A549 treated with Hydrocortisone at 1 μM for 4 hours (cell line): ENCODE measurements around the gene ARMH2. TPM values are rescaled to one million over a fixed set of nuclear protein-coding genes. Genes with fewer than 3 reads are reported as not detected.

ENCODE experiments used
- total RNA-seq: library from RNA; stranded (reverse); fragments of 200-300 nt; extraction: Qiagen RNA extraction; gene quantifications from 5 replicates; pipeline ENCODE4 v1.2.3, GENCODE V29; 2022

Gene ARMH2
- not detected in 5 replicates for total RNA-seq

DNA sequence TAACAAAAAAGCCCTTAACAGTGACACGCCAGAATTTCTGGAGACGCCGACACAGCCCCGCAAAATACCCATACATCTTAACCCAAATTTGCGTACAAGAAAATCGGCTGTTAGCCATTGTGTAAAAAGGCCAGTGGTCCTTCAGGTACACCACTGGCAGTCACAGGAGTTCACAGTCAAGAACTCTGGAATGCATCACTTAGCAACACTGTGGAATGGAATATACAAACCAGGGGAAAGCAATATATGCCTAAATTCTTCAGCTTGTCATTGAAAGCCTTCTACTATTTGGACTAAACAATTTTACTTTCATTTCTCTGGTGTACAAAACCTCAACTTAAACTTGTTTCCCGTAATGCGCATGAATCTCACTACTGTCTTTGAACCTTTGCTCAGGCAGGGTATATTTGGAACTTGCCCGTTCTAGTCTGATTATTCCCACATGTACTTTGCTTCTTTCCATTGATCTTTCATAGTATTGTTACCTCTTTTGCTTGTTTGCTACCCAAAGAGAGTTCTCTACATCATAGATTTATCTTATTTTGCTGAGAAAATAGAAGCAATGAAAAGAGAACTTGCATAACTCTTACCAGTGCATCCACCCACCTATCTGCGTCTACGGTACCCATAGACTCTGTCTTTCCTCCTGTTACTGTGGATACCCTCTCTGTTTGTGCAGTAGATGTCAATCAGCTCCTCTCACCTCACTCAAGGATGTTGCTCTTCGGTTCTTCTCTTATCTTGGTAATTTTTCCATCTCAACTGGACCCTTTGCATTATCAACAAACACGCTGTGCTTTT lies at the start of gene ARMH2:
Gene ARMH2, minus strand, starts transcription at position 178 of the 801 bp plus-strand sequence. Its CDS starts 60 bp downstream, at position 118.

GRCh38 chr6:24774696-24775519 lies 23.8 kb downstream of the ARMH2 start, which contains the start of gene GMNN:
TSS of gene GMNN (plus strand) at chr6:24774937. CDS start at chr6:24777247, 2,310 bp downstream.

Other genes starting within 250 kb of the ARMH2 start
- 1.9 to 2.4 TPM (median 2.0 TPM) in 5 replicates for gene KIAA0319, start 152.7 kb downstream of the ARMH2 start, total RNA-seq
- gene TDP2, start 132.0 kb downstream of the ARMH2 start, total RNA-seq = 27.4 to 31.6 TPM (median 30.0 TPM) in 5 replicates
- gene ACOT13, start 131.8 kb downstream of the ARMH2 start, total RNA-seq = 11.1 to 27.2 TPM (median 26.0 TPM) in 5 replicates
- gene C6orf62, start 79.8 kb downstream of the ARMH2 start, total RNA-seq = 51.1 to 73.4 TPM (median 54.6 TPM) in 5 replicates
- gene GMNN, start 24.0 kb downstream of the ARMH2 start, total RNA-seq = 59.9 to 61.8 TPM (median 60.8 TPM) in 5 replicates
- 0.37 to 0.73 TPM (median 0.43 TPM) in 5 replicates for gene RIPOR2, start 137.0 kb upstream of the ARMH2 start, total RNA-seq